Epithelial cell of alveolus of lung (primary cell): ENCODE data around the gene GPX7. TPM values are rescaled to one million over a fixed set of nuclear protein-coding genes. Genes with fewer than 3 reads are reported as not detected.

Experiments
- total RNA-seq: library from RNA; depleted of rRNA; stranded (reverse); fragments of >200 nt; gene quantifications from 2 replicates; pipeline ENCODE4 v1.2.1, GENCODE V29; 2015

GPX7 gene
- 21.9 and 55.5 TPM in 2 replicates for total RNA-seq

DNA sequence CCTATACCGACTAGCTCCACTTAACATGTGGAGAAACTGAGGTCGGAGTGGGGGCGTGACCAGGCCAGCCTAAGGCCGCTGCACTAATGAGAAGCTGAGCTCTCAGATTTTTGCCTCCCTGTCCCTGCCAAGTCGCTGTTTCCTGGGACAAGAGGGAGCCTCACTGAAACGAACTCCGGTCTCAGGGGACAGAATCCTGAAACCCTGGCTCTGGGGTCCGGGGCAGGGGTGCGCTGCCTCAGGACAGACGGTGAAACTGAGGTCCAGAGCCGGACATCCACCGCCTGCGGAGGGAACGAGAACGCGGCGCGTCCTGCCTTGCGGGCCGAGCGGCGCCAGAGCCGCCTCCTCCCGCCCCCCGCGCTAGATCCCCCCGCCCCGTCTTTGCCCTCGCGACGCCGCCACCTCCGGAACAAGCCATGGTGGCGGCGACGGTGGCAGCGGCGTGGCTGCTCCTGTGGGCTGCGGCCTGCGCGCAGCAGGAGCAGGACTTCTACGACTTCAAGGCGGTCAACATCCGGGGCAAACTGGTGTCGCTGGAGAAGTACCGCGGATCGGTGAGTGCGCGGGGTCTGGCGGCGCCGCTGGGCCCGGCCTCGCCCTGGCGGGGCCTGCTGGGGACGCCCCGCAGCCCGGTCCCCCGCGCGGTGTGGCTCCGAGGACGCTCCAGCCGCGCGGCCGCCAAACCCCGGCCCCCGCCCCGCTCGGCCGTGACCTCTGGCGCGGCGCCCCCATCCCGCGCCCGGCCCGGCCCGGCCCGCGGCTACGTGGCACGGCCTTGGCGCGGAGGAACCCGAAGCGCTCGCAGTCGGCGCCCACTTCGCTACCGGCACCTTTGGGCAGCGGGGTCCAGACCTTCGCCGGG is at the start of gene GPX7:
TSS of gene GPX7 (plus strand) at position 381 of the 865 bp plus-strand sequence. CDS start at position 420, 39 bp downstream.

DNA sequence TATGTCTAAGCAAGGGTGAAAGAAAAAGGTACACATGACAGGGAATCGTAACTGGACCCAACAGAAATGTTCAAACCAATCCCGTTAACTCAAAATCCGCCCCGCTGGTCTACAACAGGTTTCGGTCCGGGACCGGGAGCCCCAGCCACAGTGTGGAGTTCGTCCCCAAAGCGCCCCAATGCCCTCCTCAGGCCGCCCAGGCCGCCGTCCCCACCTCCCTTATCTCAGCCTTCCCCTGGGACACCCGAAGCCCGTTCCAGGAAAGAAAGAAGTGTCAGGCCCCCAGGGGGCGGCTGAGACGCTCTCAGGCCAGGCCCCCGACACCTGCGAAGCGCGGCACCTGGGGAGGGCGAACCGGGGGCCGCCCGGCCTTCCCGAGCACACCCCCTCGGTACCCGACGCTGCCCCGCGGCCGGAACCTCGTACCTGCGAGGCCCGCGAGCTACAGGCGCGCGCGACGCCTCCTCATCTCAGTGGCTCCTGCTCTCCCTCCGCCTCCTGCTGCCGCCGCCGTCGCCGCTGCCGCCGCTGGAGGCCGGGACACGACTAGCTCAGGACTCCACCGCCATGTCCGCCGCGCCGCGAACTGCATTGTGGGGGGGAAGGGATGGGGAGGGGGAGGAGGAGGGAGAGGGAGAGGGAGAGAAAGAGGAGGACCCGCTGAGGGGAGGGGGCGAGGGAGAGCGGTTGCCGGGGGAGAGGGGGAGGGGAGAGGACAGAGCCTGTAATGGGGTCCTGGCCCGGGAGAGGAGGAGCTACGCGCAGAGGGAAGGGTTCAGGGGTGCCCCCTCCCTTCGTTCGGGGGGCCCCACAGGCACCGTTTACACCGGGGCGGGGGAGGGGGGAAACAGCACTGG is 49.4 kb upstream of the GPX7 start, which contains the start of gene TUT4:
TSS of gene TUT4 (minus strand) at position 588 of the 857 bp plus-strand sequence. CDS start 26,812 bp downstream, outside the sequence.

DNA sequence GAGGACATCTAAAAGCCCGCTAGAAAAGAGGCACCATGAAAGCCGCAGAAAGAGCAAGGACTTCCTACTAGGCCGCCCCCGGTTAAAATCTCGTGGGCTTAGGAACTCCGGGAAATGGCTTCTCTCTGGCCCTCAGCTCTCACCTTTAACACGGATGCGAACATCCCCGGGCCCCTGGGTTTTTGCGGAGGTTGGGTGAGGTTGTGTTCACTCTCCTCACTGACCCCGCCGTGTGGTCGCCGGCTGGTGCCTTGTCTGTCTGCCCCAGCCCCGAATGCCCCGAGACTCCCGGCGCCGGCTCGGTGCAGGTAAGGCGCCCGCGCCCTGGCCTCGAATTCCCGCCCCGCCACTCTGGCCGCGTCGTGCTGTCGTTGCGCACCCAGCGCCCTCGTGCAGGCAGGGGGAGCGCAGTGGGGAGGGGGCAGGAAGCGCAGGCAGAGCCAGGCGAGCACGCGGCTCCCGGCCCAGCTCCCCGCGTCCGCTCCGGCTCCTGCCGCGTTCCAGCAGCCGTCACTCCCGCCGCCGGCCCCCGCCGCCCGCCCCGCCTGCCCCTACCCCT is 30.6 kb downstream of the GPX7 start, which contains the start of gene SHISAL2A:
TSS of gene SHISAL2A (plus strand) at position 437 of the 559 bp plus-strand sequence. CDS start 326 bp downstream, outside the sequence.

Other genes starting within 250 kb of the GPX7 start
- 23.4 and 24.1 TPM in 2 replicates for gene CC2D1B, start 236.2 kb upstream of the GPX7 start, total RNA-seq
- gene ORC1, start 197.9 kb upstream of the GPX7 start, total RNA-seq: 7.1 and 8.1 TPM in 2 replicates
- gene PRPF38A, start 197.8 kb upstream of the GPX7 start, total RNA-seq: 10.0 and 20.0 TPM in 2 replicates
- gene TUT4, start 49.3 kb upstream of the GPX7 start, total RNA-seq: 12.8 and 21.6 TPM in 2 replicates
- not detected in 2 replicates for gene SHISAL2A, start 30.8 kb downstream of the GPX7 start, total RNA-seq
- gene COA7, start 96.0 kb downstream of the GPX7 start, total RNA-seq: 7.4 and 12.0 TPM in 2 replicates
- gene ZYG11B, start 124.1 kb downstream of the GPX7 start, total RNA-seq: 27.0 and 34.9 TPM in 2 replicates
- gene ZYG11A, start 240.4 kb downstream of the GPX7 start, total RNA-seq: 0.96 and 1.0 TPM in 2 replicates